Measurements from ENCODE around the gene JARID2. TPM values are rescaled to one million over a fixed set of nuclear protein-coding genes. Genes with fewer than 3 reads are reported as not detected.

Gene JARID2
- total RNA-seq, 1 donor from 2014 or later = 3.8 TPM

DNA sequence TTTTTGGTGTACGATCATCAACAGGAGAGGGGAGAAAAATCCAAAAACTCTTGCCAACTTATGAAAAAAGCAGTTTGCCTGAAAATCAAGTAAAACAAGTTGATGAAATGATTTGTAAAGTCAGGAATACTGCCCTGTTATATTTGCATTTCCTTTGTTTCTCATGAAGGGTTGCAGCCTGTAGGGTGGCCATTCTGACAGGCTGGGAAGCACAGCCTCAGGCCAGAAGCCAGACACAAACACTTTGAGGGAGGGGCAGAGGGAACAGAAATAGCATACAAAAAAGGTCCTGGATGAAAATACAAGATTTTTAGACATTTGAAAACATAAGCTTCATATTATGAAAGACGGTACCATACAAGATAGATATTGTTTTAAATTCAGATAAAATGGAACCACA is 307.2 kb downstream of the JARID2 start:
- DNase-seq (ENCODE audit: low spot score) (no peak), ATAC-seq (no peak)

DNA sequence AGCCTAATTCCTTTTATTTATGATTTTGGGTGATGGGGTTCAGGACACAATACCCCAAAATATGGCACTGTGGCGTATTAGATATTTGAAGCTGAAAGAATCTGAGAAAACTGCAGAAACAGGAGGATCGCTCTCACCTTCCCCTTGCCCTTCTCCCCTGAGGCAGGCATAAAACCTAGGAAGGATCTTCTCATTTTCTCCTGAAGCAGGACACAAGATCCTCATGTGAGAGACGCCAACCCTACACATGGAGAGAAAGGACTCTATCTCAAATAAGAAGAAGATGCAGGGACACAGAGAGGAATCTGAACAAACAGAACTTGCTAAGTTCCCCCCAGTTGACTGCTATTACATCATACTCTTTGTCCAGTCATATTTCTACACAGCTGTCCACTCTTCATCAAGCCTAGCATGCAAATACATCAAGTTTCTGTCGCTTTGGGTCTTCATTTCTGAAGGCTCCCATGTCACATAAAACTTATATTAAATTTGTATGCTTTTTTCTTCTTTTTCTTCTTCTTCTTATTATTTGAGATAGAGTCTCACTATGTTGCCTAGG is 307.9 kb downstream of the JARID2 start:
- DNase-seq (ENCODE audit: low spot score) (no peak), ATAC-seq (no peak)

DNA sequence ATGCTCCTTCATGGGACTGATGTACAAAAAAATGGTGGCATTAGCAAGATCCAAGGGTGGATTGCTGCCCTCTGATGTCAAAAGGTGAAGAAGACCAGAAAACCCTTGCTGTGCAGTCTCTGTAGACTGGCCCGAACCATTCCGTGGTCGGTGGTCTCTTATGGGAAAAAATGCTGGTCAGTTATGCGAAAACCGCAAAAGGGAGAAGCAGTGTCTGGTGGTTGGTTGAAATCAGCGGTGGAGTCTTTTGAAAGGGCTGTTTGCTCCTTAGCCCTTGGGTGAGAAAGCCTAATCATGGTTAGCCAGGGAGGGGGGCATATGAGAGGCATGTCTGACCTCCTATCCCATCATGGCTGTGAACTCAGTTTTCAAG is 308.8 kb downstream of the JARID2 start:
- no peak for ATAC-seq
- no peak for DNase-seq (ENCODE audit: low spot score)

DNA sequence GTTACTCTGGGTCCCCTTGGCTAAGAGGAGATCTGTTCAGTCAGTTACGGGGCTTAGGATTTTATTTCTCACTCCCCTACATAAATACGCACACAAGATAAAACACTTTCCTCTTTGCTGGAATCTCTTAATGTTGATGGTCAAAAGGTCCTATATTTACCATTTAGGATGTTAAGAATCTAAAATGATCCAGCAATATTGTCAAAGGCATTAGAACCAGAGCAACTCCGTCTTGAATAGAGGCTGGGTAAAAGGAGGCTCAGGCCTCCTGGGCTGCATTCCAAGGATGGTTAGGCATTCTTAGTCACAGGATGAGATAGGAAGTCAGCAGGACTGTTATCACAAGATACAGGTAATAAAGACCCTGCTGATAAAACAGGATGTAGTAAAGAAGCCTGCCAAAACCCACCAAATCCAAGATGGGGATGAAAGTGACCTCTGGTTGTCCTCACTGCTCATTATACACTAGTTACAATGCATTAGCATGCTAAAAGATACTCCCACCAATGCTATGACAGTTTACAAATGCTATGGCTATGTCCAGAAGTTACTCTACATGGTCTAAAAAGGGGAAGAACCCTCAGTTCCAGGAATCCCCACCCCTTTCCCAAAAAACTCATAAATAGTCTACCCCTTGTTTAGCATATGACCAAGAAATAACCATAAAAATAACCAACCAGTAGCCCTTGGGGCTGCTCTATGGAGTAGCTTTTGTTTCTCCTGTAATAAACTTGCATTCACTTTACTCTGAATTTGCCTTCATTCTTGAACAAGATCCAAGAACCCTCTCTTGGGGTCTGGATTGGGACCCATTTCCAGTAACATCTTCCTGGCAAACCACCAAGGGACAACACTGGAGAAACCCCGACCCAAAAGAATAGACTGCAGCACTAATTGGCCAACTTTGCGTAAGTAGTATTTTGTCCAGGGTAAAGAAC is 309.5 kb downstream of the JARID2 start:
- DNase-seq (ENCODE audit: low spot score) = no peak
- ATAC-seq = no peak

DNA sequence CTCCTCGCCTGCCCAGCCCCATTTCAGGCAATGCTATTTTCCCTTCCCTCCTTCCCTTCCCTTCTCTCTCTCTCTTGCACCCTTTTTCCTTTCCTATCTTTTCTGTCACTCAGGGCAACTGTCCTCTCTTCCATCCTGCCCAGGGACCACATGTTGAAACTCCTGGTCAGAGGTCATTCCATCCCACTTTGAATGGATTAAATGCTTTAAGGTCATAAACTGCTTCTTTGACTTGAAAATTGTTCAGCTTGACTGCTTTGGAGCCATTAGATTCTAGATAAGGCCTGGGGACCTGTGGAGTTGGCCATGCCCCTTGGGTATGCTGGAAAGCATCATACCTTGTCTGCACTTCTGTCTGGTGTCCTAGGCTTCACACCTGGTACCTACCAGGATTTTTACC is 310.8 kb downstream of the JARID2 start:
- peak; percentile 38 for ATAC-seq
- DNase-seq (ENCODE audit: low spot score) = no peak

DNA sequence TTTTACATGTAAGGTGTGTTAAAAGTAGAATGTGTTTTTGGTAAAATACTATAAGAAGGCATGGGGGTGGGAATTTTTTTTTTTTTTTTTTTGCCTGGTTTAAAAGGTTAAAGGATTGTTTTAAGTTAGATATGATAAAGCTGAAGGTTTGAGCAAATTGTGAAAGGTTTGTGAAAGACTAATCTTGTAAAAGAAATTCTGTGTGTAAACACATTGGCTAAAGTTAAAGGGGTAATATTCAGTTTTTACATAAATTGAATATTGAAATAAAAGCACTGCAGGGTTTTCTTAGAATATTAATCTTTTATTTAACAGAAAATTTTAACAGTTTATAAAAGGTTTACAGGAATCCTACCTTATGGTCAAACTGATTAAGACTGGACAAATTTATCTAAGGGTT is 311.3 kb downstream of the JARID2 start:
- DNase-seq (ENCODE audit: low spot score) (no peak), ATAC-seq (no peak)

DNA sequence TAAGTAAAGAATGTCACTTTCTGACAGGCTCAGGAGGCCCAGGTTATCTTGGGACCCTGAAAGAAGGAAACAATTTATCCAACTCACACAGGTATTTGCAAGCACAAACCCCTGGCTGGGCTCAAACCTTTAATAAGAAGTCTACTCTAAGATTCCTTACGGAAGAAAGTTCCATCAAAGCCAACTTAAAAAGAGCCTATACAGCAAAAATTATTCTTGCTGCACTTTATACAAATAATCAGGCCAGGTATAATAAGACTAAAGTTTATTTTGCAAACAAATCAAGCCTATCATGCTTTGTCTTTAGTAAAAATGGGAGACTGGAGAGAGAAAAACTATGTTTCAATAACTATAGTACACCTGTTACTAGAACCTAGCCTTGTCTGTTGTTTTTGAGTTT is 314.8 kb downstream of the JARID2 start:
- ATAC-seq = no peak
- DNase-seq (ENCODE audit: low spot score) = no peak

DNA sequence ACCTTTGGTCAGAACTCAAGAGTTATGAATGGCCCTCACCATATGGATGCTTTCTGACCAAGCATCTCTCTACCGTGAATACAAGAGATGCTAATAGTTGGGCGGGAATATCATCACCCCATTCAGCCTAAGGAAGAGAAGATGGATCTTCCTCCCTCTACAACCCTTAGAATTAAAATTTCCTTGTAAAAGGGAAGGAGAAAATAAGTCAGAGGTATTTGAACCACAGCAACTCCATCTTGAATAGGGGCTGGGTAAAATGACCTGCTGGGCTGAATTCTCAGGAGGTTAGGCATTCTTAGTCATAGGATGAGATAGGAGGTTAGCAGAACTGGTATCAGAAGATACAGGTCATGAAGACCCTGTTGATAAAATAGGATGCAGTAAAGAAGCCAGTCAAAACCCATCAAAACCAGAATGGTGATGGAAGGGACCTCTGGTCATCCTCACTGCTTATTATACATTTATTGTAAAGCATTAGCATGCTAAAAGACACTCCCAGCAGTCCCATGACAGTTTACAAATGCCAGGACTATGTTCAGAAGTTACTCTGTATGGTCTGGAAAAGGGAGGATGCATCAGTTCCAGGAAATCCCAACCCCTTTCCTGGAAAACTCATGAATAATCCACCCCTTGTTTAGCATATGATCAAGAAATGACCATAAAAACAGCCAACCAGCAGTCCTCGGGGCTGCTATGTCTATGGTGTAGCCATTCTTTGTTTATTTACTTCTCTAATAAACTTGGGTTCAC is 315.8 kb downstream of the JARID2 start:
- ATAC-seq (no peak), DNase-seq (ENCODE audit: low spot score) (no peak)

DNA sequence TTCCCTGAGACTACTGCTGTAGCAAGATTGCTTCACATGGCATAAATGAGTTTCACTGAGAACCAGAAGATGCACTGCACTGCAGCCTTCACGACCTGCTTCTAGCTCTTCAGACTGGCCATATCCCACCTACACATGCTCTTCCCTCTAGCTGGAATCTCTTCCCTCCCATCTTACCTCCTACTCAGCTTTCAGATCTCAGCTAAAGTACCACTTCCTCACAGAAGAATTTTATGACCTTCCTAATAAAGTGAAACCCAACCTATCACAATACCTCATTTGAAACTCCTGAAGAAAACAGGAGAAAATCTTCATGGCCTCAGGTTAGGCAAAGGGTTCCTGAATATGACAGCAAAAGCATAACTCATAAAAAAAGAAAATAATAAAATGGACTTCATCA is 317.1 kb downstream of the JARID2 start:
- ATAC-seq (no peak), DNase-seq (ENCODE audit: low spot score) (no peak)

DNA sequence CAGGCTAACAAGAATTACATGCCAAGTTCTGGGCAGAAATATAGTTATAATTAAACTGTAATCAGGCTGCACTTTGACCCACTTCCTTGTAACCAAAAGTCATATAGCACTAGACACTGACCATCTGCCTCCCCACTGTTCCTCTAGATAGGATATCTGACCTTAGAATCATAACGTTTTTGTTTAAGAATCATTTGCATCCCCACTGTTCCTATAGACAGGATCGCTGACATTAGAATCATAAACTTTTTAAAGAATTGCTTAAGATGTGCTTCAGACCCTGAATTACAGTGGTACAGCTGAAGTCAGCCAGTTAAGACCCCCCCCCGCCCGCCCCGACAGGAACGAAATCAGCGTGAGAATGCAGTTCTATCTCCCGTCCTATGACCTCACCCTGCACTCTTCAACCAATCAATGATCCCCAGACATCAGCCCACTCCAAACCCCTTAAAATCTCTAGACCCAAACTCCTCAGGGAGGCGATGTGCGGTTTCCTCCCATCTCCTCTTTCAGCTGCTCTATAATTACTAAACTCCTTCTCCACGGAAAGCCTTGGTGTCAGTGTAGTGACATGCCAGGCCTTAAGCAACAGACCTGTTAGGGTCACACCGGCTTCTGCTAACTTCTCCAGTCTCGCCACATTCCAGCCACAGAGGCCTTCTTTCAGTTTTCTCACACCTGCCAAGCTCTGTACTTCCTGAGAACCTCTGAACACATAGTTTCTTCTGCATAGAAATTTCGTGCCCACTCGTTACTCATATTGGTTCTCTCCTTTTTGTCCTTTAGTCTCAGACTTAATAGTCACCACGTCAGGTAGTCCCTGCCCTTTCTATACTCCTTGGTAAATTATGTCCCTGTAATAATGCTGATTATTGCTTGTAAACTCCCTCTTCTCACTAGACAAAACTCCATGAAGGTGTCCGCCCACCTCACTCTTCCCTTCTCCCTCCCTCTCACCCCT is 323.4 kb downstream of the JARID2 start:
- DNase-seq (ENCODE audit: low spot score) (no peak), ATAC-seq (no peak)

DNA sequence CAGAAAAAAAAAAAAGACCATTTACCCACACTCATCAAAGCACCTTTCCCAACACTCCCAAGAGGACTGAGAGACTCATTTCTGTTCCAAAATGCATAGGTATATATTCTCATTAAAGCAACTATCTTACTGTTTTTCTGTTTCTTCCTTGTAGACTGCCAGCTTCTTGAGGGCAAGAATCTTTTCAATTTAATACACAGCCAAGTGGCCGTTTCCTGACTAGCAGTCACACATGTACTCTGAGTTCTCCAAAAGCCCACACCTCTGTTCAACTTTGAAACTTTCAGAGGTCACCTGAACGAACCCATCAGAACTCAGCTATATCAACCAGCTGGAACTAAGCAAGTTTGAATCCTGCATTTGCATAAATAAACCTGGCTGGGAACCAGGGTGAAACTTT is 324.3 kb downstream of the JARID2 start:
- ATAC-seq (no peak), DNase-seq (ENCODE audit: low spot score) (no peak)

Measured in left lobe of liver (tissue), 2 donors.